KMS-11 (cell line): ENCODE data around the gene TTC28.

Experiments
- H2AFZ ChIP-seq: fragments of 200-600 bp; sonication (generic); 2 replicates; pipeline ENCODE4 v1.6.1; 2016; ENCODE audit warnings: antibody characterized with exemption, mixed run types, low read depth
- H3K27ac ChIP-seq: fragments of 200-600 bp; sonication (generic); 2 replicates; pipeline ENCODE4 v1.6.1; 2016; ENCODE audit warnings: mild to moderate bottlenecking, mixed run types
- H3K27me3 ChIP-seq: fragments of 200-600 bp; sonication (generic); 2 replicates; pipeline ENCODE4 v1.6.1; 2017; ENCODE audit warnings: mild to moderate bottlenecking, low read depth, mixed run types, moderate library complexity; ENCODE audit not compliant: insufficient read depth
- H3K36me3 ChIP-seq: fragments of 200-600 bp; sonication (generic); 2 replicates; pipeline ENCODE4 v1.6.1; 2017; ENCODE audit warnings: mild to moderate bottlenecking, mixed run types; ENCODE audit not compliant: insufficient read depth
- H3K4me1 ChIP-seq: fragments of 200-600 bp; sonication (generic); 2 replicates; pipeline ENCODE4 v1.6.1; 2016; ENCODE audit warnings: mild to moderate bottlenecking, low read depth, mixed run types; ENCODE audit not compliant: poor library complexity, severe bottlenecking
- H3K4me2 ChIP-seq: fragments of 200-600 bp; sonication (generic); 2 replicates; pipeline ENCODE4 v1.7.0; 2016; ENCODE audit warnings: mild to moderate bottlenecking, mixed run types
- H3K4me3 ChIP-seq: fragments of 200-600 bp; sonication (generic); IDR thresholded peaks from 2 replicates; pipeline ENCODE4 v1.6.1; 2017; ENCODE audit warnings: low read depth, low read length, mixed read lengths; ENCODE audit not compliant: insufficient read depth
- H3K79me2 ChIP-seq: fragments of 200-600 bp; sonication (generic); 2 replicates; pipeline ENCODE4 v1.6.1; 2016; ENCODE audit warnings: low read depth, mixed run types; ENCODE audit not compliant: insufficient read depth
- H3K9ac ChIP-seq: fragments of 200-600 bp; sonication (generic); 2 replicates; pipeline ENCODE4 v1.6.1; 2016; ENCODE audit warnings: mild to moderate bottlenecking, mixed run types
- H4K20me1 ChIP-seq: fragments of 200-600 bp; sonication (generic); 2 replicates; pipeline ENCODE4 v1.6.1; 2016; ENCODE audit warnings: mild to moderate bottlenecking, mixed run types; ENCODE audit not compliant: insufficient read depth
- TF ChIP-seq, protein P1 (sequence below): fragments of 200-600 bp; sonication (generic); conservative IDR thresholded peaks from 2 replicates; pipeline ENCODE4 v1.6.1; 2017; ENCODE audit warnings: low read depth, mild to moderate bottlenecking, antibody characterized with exemption, low read length, moderate library complexity, mixed read lengths

Gene TTC28

DNA sequence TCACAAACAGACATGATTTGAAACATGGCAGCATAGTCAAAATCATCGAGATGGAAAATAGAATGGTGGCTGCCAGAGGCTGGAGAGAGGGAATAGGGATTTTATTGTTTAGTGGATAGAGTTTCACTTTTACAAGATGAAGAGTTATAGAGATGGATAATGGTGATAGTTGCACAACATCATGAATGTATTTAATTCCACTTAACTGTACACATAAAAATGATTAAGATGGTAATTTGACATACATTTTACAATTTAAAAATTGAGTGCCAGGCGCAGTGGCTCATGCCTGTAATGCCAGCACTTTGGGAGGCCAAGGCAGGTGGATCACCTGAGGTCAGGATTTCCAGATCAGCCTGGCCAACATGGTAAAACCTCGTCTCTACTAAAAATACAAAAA is 21.2 kb downstream of the TTC28 start:
- Histone ChIP-seq H3K4me2 (no peak overlapping the region), H2AFZ (no peak overlapping the region), H4K20me1 (no peaks in the 10 kb centered on the region), H3K27ac (no peak overlapping the region), H3K79me2 (no peaks in the 10 kb centered on the region), H3K4me3 (no peak overlapping the region), H3K9ac (no peak overlapping the region), H3K27me3 (no peaks in the 10 kb centered on the region), H3K4me1 (no peaks in the 10 kb centered on the region), H3K36me3 (no peaks in the 10 kb centered on the region)
- TF ChIP-seq, protein P1, sequence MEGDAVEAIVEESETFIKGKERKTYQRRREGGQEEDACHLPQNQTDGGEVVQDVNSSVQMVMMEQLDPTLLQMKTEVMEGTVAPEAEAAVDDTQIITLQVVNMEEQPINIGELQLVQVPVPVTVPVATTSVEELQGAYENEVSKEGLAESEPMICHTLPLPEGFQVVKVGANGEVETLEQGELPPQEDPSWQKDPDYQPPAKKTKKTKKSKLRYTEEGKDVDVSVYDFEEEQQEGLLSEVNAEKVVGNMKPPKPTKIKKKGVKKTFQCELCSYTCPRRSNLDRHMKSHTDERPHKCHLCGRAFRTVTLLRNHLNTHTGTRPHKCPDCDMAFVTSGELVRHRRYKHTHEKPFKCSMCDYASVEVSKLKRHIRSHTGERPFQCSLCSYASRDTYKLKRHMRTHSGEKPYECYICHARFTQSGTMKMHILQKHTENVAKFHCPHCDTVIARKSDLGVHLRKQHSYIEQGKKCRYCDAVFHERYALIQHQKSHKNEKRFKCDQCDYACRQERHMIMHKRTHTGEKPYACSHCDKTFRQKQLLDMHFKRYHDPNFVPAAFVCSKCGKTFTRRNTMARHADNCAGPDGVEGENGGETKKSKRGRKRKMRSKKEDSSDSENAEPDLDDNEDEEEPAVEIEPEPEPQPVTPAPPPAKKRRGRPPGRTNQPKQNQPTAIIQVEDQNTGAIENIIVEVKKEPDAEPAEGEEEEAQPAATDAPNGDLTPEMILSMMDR = no peak

DNA sequence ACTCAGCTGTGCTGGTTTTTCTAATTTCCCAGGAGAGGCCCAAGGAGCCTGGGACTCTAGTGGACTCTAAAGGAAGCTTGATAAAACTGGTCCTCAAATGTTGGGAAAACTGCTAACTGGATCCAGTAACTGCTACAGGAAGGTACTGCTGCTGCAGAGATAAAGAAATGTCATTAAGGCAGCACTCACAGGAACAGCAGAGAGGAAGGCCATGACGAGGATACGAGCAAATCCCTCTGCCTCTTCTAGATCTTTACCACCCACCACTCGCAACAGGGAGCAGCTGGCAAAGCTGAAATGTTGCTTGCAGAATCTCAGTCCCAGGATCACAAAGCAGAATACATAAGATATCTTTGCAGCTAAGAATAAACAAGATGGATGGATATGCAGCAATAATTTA is 23.5 kb downstream of the TTC28 start:
- no peak overlapping the region for H2AFZ ChIP-seq
- no peaks in the 10 kb centered on the region for H3K27me3 ChIP-seq
- no peaks in the 10 kb centered on the region for H3K79me2 ChIP-seq
- no peaks in the 10 kb centered on the region for H3K4me1 ChIP-seq
- no peaks in the 10 kb centered on the region for H3K36me3 ChIP-seq
- TF ChIP-seq, protein P1 = no peak
- no peak overlapping the region for H3K4me3 ChIP-seq
- H3K4me2 ChIP-seq = no peak overlapping the region
- no peak overlapping the region for H3K9ac ChIP-seq
- no peaks in the 10 kb centered on the region for H4K20me1 ChIP-seq
- no peak overlapping the region for H3K27ac ChIP-seq

GRCh38 chr22:28650463-28650862 is 29.2 kb downstream of the TTC28 start:
- Histone ChIP-seq H3K9ac (no peak overlapping the region), H4K20me1 (no peaks in the 10 kb centered on the region), H2AFZ (no peak overlapping the region), H3K27me3 (no peaks in the 10 kb centered on the region), H3K79me2 (no peaks in the 10 kb centered on the region), H3K27ac (no peak overlapping the region), H3K36me3 (no peaks in the 10 kb centered on the region), H3K4me2 (no peak overlapping the region), H3K4me1 (no peaks in the 10 kb centered on the region), H3K4me3 (no peak overlapping the region)
- TF ChIP-seq, protein P1 = no peak

DNA sequence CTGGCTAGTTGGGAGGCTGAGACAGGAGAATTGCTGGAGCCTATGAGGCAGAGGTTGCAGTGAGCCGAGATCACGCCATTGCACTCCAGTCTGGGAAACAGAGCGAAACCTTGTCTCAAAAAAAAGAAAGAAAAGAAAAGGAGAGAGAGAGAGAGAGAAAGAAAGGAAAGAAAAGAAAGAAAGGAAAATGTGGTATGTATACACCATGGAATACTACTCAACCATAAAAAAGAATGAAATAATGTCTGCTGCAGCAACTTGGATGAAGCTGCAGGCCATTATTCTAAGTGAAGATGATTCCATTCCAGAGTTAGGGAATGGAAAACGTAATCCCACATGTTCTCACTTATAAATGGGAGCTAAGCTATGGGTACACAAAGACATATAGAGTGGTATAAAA is 30.8 kb downstream of the TTC28 start:
- Histone ChIP-seq H3K4me2 (no peak overlapping the region), H4K20me1 (no peaks in the 10 kb centered on the region), H3K4me3 (no peak overlapping the region), H3K4me1 (no peaks in the 10 kb centered on the region), H3K36me3 (no peaks in the 10 kb centered on the region), H3K27ac (no peak overlapping the region), H3K27me3 (no peaks in the 10 kb centered on the region), H2AFZ (no peak overlapping the region), H3K9ac (no peak overlapping the region), H3K79me2 (no peaks in the 10 kb centered on the region)
- TF ChIP-seq, protein P1 = no peak

DNA sequence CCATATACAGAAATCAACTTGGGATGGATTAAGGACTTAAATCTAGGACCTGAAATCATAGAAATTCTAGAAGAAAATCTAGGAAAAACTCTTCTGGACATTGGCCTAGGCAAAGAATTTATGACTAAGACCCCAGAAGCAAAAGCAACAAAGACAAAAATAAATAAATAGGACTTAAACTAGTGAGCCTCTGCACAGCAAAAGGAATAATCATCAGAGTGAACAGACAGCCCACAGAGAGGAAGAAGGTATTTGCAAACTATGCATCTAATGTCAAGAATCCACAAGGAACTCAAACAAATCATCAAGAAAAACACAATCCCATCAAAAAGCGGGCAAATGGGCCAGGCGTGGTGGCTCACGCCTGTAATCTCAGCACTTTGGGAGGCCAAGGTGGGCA is 32.4 kb downstream of the TTC28 start:
- H3K4me2 ChIP-seq = no peak overlapping the region
- no peak overlapping the region for H3K9ac ChIP-seq
- H3K4me3 ChIP-seq = no peak overlapping the region
- no peaks in the 10 kb centered on the region for H4K20me1 ChIP-seq
- H3K4me1 ChIP-seq = no peaks in the 10 kb centered on the region
- H3K36me3 ChIP-seq = no peaks in the 10 kb centered on the region
- H3K27ac ChIP-seq = no peak overlapping the region
- no peaks in the 10 kb centered on the region for H3K79me2 ChIP-seq
- TF ChIP-seq, protein P1 = no peak
- H2AFZ ChIP-seq = no peak overlapping the region
- H3K27me3 ChIP-seq = no peaks in the 10 kb centered on the region
